IPS-18a (cell line): ENCODE data around the gene TNPO2.

Experiments used
- H3K27ac ChIP-seq: one replicate; pipeline ENCODE4 v1.5.1; 2013; ENCODE audit warnings: low read length
- H3K27me3 ChIP-seq: one replicate; pipeline ENCODE4 v1.6.1; 2013; ENCODE audit warnings: mild to moderate bottlenecking, low read length; ENCODE audit not compliant: control insufficient read depth, insufficient read depth
- H3K36me3 ChIP-seq: one replicate; pipeline ENCODE4 v1.6.1; 2013; ENCODE audit warnings: low read depth, low read length; ENCODE audit not compliant: control insufficient read depth
- H3K4me1 ChIP-seq: one replicate; pipeline ENCODE4 v1.6.1; 2013; ENCODE audit warnings: low read depth, low read length; ENCODE audit not compliant: control insufficient read depth
- H3K4me3 ChIP-seq: one replicate; pipeline ENCODE4 v1.5.1; 2013; ENCODE audit warnings: low read length
- H3K9ac ChIP-seq: one replicate; pipeline ENCODE4 v1.6.1; 2013; ENCODE audit warnings: mild to moderate bottlenecking, low read length, moderate library complexity
- H3K9me3 ChIP-seq: one replicate; pipeline ENCODE4 v1.6.1; 2013; ENCODE audit warnings: low read depth, low read length; ENCODE audit not compliant: control insufficient read depth

Gene TNPO2

GRCh38 chr19:12723641-12724426 is at the start of gene TNPO2:
Gene TNPO2 (minus strand): TSS chr19:12723932. CDS start chr19:12720977, 2,955 bp downstream.
- Histone ChIP-seq H3K36me3 (peaks cover 11% of the 10 kb centered on the region), H3K9ac (peak within 1 kb of the TSS; percentile 97), H3K4me3 (peak within 1 kb of the TSS; percentile 94), H3K27me3 (no peaks in the 10 kb centered on the region), H3K27ac (peak within 1 kb of the TSS; percentile 93), H3K4me1 (no peaks in the 10 kb centered on the region), H3K9me3 (no peaks in the 10 kb centered on the region)

DNA sequence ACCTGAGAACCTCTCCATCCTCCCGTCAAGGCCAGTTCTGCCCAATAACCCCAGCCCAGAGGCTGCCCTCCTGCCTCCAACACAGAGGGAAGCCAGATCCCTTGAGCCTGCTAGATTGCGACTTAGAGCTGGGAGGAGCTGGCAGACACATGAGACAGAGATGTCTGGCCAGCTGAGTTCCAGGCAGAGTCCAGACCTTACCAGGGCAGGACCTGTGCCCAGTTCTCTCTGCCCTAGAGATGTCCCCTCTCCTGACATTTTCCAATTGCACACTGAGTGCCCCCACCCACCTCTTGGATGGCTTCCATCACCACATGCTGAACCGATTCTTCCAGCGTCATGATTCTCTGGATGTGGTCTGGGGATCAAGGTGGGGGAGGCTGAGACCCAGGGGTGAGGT is 48.6 kb upstream of the TNPO2 start:
- H3K4me1 ChIP-seq = peaks cover 6% of the 10 kb centered on the region
- no peak overlapping the region for H3K9ac ChIP-seq
- H3K4me3 ChIP-seq = no peak overlapping the region
- no peaks in the 10 kb centered on the region for H3K27me3 ChIP-seq
- H3K27ac ChIP-seq = no peak overlapping the region
- H3K36me3 ChIP-seq = no peaks in the 10 kb centered on the region
- no peaks in the 10 kb centered on the region for H3K9me3 ChIP-seq

DNA sequence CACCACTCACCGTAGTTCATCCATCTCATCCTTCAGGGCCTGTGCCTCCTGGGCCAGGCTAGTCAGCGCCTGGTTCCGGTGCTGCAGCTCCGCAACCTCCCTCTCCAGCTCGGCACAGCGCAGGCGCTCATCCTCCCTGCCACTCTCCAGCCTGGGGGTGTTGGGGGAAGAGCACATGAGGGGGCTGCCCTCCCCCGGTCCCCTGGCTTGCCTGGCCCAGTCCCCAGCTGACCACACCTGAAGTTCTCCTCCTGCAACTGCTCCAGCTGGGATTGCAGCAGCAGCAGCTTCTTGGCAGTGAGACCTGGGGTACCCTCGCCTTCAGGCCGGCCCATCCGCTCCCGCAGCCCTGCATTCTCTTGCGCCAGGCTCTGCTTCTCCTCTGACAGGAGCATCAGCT is 47.2 kb upstream of the TNPO2 start:
- no peak overlapping the region for H3K4me3 ChIP-seq
- no peaks in the 10 kb centered on the region for H3K27me3 ChIP-seq
- no peaks in the 10 kb centered on the region for H3K36me3 ChIP-seq
- no peak overlapping the region for H3K9ac ChIP-seq
- H3K27ac ChIP-seq = no peak overlapping the region
- H3K9me3 ChIP-seq = no peaks in the 10 kb centered on the region
- H3K4me1 ChIP-seq = peaks cover 4% of the 10 kb centered on the region

DNA sequence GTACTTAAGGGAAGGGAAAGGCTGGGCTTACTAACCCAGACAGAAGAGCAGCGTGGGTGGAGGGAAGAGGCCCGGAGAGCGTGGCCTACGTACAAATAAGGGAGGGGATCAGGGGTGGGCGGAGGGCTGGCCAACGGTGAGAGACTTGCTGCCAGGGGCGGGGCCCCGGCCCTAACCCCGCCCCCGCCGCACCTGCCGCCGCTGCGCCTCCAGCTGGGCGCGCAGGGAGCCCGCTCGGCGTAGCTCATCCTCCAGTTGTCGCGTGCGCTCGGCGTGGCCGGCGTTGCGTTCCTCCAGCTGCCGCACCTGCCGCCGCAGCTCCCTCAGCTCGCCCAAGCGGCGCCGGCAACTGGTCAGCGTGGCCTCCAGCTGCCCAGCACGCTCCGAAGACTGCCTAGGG is 46.0 kb upstream of the TNPO2 start:
- Histone ChIP-seq H3K4me3 (peak overlapping the region; percentile 37), H3K4me1 (peaks cover 4% of the 10 kb centered on the region), H3K9ac (no peak overlapping the region), H3K36me3 (peaks cover 2% of the 10 kb centered on the region), H3K27ac (no peak overlapping the region), H3K27me3 (no peaks in the 10 kb centered on the region), H3K9me3 (no peaks in the 10 kb centered on the region)

DNA sequence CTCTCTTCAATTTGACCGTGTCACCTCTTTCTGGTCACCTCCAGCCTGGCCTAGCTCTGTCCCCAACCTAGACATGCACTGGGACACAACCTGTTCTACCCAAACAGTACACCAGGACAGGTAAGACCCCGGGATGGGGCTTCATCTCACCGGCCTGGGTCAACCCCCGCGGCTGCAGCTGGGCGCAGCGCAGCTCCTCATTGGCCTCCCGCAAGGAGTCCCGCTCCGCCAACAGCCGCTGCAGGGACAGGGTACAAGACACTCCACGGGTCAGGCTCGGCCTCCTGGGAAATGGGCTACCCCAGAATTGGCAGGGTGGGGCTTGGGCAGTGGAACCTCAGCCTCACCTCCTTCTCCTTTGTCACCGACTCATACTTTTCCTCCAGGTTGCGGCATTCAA is 43.9 kb upstream of the TNPO2 start:
- H3K9ac ChIP-seq = no peak overlapping the region
- no peaks in the 10 kb centered on the region for H3K27me3 ChIP-seq
- peaks cover 4% of the 10 kb centered on the region for H3K4me1 ChIP-seq
- H3K27ac ChIP-seq = no peak overlapping the region
- no peaks in the 10 kb centered on the region for H3K9me3 ChIP-seq
- H3K4me3 ChIP-seq = no peak overlapping the region
- peaks cover 12% of the 10 kb centered on the region for H3K36me3 ChIP-seq

DNA sequence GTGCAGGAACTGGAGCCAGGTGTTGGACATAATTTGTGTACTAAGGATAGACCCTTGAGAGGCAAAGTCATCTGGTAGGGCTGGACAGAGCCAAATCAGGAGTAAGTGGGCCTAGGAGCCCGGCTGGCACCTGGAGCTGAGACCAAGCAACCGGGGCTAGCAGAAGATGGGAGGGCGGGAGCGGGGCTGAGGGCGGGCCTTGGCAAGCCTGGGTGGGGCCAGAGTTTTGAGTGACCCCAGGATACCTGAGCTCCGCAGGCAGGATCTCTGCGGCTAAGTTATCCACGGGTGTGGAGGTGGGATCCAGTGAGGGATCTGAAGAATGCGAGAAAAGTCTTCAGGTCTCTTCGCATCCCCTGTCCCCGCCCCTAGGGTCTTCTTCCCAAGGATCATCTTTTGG is 43.4 kb upstream of the TNPO2 start:
- H3K27me3 ChIP-seq = no peaks in the 10 kb centered on the region
- H3K9ac ChIP-seq = no peak overlapping the region
- H3K27ac ChIP-seq = no peak overlapping the region
- peaks cover 4% of the 10 kb centered on the region for H3K4me1 ChIP-seq
- no peaks in the 10 kb centered on the region for H3K9me3 ChIP-seq
- H3K36me3 ChIP-seq = peaks cover 12% of the 10 kb centered on the region
- no peak overlapping the region for H3K4me3 ChIP-seq

- H3K4me1 ChIP-seq = peaks cover 4% of the 10 kb centered on the region
- H3K9me3 ChIP-seq = no peaks in the 10 kb centered on the region
- peaks cover 12% of the 10 kb centered on the region for H3K36me3 ChIP-seq
- no peak overlapping the region for H3K9ac ChIP-seq
- peak overlapping the region; percentile 53 for H3K4me3 ChIP-seq
- H3K27me3 ChIP-seq = no peaks in the 10 kb centered on the region
- no peak overlapping the region for H3K27ac ChIP-seq
Observed at GRCh38 chr19:12766051-12766521, 42.4 kb upstream of the TNPO2 start.

DNA sequence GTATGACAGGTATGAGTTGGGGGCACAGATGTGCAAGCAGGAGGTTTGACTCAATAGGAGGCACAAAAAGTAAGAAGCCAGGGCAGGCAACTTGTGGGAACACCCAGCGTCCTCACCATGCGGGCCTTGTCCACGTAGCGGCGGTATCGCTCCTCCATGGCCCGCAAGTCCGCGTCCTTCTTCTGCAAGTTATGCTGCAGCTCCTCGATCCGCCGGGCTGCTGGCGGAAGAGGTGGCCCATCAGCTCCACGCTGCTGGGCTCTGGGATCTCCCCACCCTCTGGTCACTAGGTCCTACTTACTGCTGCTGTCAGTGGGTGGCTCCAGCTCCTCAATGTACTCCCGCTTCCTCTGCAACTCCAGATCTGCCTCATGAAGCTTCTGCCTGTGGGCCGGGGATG is 41.0 kb upstream of the TNPO2 start:
- H3K27ac ChIP-seq = no peak overlapping the region
- peaks cover 12% of the 10 kb centered on the region for H3K36me3 ChIP-seq
- H3K4me3 ChIP-seq = no peak overlapping the region
- no peaks in the 10 kb centered on the region for H3K27me3 ChIP-seq
- H3K9me3 ChIP-seq = no peaks in the 10 kb centered on the region
- H3K9ac ChIP-seq = no peak overlapping the region
- H3K4me1 ChIP-seq = no peaks in the 10 kb centered on the region

DNA sequence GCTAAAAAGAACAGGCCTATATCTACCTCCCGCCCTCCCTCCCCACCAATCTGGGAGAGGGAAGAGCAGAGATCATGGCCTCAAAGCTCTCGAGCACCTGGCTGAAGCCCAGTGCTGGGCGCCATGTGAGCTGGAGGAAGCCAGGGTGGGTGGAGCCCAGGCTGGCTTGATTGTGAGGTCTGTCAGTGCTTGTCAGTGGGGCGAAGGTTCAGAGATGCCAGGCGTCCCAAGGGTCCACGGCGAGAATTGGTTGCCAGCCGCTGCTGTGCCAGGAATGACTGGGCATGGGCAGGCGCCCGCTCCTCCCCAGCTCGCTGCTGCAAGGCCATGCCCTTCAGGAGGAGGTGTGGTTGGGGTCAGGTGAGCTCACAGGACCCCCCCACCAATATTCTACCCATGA is 39.4 kb upstream of the TNPO2 start:
- Histone ChIP-seq H3K27me3 (no peaks in the 10 kb centered on the region), H3K36me3 (peaks cover 12% of the 10 kb centered on the region), H3K4me1 (no peaks in the 10 kb centered on the region), H3K9ac (no peak overlapping the region), H3K27ac (no peak overlapping the region), H3K4me3 (no peak overlapping the region), H3K9me3 (no peaks in the 10 kb centered on the region)

DNA sequence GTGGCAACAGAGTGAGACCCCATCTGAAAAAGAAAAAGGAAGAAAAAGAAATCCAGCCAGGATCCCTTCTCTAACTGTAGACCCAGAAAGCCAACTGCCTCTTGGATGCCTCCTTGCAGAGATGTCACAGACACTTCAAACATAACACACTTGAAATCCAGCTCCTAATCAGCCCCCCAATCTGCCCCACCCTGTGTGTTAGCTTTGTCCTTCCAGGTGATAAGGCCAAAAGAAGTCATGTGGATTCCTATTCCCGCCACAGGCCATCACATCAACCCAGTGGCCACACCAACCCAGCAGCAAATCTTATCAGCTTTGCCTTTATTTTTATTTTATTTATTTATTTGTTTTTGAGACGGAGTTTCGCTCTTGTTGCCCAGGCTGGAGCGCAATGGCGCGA is 36.0 kb upstream of the TNPO2 start:
- H3K4me3 ChIP-seq = no peak overlapping the region
- peaks cover 10% of the 10 kb centered on the region for H3K36me3 ChIP-seq
- no peak overlapping the region for H3K9ac ChIP-seq
- no peak overlapping the region for H3K27ac ChIP-seq
- no peaks in the 10 kb centered on the region for H3K4me1 ChIP-seq
- H3K9me3 ChIP-seq = no peaks in the 10 kb centered on the region
- H3K27me3 ChIP-seq = no peaks in the 10 kb centered on the region

- Histone ChIP-seq H3K9me3 (no peaks in the 10 kb centered on the region), H3K9ac (no peak overlapping the region), H3K4me3 (peak overlapping the region; percentile 42)
Observed at GRCh38 chr19:12757544-12758274, 34.0 kb upstream of the TNPO2 start.

More at GRCh38 chr19:12757544-12758274, 34.0 kb upstream of the TNPO2 start:
- no peaks in the 10 kb centered on the region for H3K36me3 ChIP-seq
- H3K4me1 ChIP-seq = no peaks in the 10 kb centered on the region
- no peak overlapping the region for H3K27ac ChIP-seq
- no peaks in the 10 kb centered on the region for H3K27me3 ChIP-seq
